ENCODE data around the gene CELA3A.
"Not testable (repeated sequence)": the region's sequence is repeated elsewhere in the genome, so short reads cannot be mapped to it uniquely, and the experiment has no call there.

GRCh38 chr1:21994716-21995115, 6.7 kb upstream of the CELA3A start:
- TF ChIP-seq POLR2AphosphoS5 (IDR thresholded peaks at IDR 0.05; ENCODE audit: low read depth, low read length); SP1 (IDR thresholded peaks at IDR 0.05; ENCODE audit: low read depth, low read length); POLR2A (IDR thresholded peaks at IDR 0.05; ENCODE audit: control extremely low read depth in 1 of 2, low read depth in 2 of 2, low read length in 2 of 2); ATF3 (IDR thresholded peaks at IDR 0.05; ENCODE audit: insufficient read depth, low read depth, low read length); ZNF274 (IDR thresholded peaks at IDR 0.05; ENCODE audit: borderline replicate concordance, extremely low read depth, low read length); EZH2 (IDR thresholded peaks at IDR 0.05; ENCODE audit: low read depth, low read length, severe bottlenecking); GABPA (IDR thresholded peaks at IDR 0.05; ENCODE audit: borderline replicate concordance, insufficient read depth, low read length): not testable (repeated sequence)
